Left forelimb (tissue), 1 donor: Measurements from ENCODE around the gene IRAK1.

Source experiments
- DNase-seq: peaks from one replicate; pipeline ENCODE4 v3.0.0-alpha.2; 2018; ENCODE audit warnings: low spot score

The IRAK1 gene

DNA sequence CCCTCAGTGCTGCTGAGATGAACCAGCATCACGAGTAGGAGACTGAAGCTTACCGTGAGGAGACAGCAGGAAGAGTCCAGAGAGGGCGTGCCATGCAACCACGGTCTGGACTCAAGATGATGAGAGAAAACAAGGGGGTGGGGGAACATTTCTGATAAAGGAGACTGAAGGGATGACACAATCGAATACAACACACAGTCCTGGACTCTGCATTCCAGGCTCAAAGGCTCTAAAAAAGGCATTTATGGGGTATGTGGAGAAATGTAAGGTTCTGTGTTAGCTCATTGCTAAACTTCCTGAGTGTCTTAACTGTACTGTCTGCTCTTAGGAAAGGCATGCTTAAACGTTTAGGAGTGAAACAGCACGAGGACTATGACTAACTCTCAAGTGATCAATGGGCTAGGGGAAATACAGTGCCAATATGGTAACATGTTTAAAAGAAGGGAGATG is 20.6 kb upstream of the IRAK1 start:
- DNase-seq, result no peak

DNA sequence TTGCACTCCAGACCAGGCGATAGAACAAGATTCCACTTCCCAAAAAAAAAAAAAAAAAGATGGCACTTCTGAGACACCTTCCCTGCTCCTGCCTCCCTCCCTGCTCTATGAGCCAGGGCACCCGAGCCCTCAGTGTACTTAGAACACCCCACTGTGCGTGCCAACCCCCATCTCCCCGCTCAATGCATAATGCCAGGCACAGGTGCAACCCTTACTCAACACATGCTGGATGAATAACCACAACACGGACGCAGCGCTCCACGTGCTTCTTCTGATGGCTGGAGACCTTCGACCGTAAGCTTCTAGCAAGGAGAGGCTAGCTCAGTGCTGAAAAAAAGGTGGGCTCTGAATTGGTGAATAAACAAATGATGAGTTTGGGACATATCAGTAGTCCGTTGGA is 19.9 kb upstream of the IRAK1 start:
- DNase-seq, result no peak

DNA sequence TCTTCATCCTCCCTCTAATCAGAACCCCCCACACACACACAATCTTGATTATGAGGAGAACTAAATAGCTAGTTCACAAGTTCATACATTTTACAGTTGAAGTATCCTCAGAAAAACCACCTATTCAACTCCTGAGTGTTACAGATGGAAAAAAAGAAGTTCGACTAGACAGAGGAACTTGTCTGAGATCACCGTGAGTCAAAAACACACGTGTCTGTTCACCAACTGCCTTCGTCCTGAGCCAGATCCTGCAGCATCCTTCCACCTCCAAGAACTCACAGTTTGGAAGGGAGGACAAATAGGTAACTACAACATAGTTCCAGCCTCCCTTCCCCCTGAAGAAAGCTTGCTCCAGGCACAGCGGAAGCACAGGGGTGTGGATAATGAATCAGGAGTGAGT is 19.0 kb upstream of the IRAK1 start:
- DNase-seq, result no peak

DNA sequence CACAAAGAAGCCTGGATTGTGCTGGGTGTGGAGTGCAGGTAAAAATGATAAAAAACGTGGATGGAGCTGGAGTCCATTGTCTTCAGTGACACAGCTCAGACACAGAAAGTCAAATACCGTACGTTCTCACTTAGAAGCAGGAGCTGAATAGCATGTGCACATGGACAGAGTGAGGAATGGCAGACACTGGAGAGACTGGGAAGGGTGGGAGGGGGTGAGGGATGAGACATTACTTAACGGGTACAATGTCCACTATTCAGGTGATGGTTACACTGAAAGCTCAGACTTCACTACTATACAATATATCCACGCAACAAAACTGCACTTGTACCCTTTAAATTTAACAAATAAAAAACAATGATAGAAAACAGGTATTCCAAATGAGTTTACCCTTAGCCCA is 18.1 kb upstream of the IRAK1 start:
- DNase-seq, result no peak

DNA sequence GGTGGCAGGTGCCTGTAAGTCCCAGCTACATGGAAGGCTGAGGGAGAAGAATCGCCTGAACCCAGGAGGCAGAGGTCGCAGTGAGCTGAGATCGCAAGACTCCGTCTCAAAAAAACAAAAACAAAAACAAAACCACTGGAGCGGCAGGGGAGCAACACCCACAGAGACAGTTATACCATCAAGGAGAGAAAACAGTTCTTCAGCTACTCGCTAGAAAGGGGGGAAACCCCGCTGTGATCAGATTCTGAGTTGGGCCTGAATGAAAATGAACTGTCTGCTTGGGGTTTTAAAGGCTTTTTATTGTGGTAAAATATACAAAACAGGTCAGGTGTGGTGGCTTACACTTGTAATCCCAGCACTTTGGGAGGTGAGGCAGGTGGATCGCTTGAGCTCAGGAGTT is 16.8 kb upstream of the IRAK1 start:
- no peak for DNase-seq

DNA sequence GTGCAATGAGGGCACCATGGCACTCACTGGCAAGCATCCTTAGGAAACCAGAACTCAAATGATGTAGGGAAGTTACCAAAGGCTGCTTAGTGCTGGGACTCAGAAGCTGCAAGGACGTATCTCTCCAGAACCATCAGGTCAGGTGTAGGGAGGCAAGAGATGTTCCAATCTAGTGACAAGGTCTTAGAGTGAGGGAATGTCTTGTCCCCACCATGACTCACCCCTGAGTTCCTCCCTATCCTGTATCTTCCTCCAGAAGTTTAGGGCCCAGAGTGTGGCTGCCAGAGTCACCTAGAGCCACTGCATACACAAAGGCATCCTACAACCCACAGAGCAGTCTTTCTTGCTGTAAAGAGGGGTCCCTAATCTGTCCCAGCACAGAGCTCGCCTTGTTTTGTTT is 14.1 kb upstream of the IRAK1 start:
- no peak for DNase-seq

DNA sequence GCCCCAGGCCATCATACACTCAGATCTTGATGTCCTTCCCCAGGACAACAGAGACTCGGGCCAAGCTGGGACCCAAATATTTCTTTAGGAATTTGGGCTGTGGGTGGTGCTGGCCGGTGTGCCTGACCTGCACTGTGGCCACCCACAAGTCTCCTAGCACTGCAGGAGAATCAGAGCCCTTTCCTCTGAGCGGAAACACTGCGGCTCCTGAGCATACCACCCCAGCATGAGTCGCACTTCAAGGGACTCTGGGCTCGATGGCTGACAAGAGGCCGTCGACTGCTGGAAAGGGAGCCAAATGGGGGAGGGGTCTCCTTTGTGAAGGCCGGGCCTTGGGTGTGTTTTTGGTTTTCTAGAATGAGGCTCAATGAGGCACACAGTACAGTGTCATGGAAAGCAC is 13.0 kb upstream of the IRAK1 start:
- no peak for DNase-seq

GRCh38 chrX:154032160-154032559 is 12.5 kb upstream of the IRAK1 start:
- DNase-seq, result no peak

GRCh38 chrX:154030715-154031305 is 11.1 kb upstream of the IRAK1 start:
- DNase-seq, result no peak

DNA sequence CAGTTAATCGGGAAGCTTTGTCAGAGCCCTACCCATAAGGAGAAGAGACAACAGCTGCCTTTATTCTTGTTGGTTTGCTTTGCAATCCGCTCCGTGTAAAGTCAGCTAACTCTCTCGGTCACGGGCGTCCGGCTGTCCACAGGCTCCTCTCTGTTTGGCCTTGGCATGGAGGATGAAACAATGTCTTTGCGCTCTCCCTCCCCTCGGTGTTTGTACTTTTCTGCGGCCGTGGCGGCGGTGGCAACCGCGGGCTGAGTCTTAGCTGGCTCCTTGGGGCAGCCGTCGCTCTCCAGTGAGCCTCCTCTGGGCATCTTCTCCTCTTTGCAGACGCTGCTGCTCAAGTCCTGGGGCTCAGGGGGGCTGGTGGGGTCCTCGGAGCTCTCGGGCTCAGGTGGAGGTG is 10.6 kb upstream of the IRAK1 start:
- no peak for DNase-seq

DNA sequence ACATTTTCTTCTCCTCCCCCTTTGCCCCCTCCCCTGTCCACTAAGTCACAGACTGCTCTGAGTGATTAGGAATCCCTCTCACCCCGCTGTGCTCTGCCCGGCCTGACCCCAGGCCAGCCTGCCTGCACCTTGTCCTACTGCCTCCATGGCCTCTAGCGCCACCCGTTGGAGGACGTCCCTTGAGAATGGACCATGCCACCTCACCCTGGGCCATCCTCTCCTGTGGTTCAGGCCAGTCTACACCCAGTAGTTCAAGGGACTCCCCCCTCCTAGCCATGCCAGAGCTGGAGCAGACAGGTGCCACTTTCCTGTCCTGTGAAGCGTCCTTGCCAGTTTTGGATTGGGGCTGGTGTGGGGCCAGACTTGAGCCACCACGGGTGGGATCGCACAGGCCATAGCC is 9.7 kb upstream of the IRAK1 start:
- no peak for DNase-seq

- no peak for DNase-seq
Observed at GRCh38 chrX:154028502-154029184, 8.9 kb upstream of the IRAK1 start.

DNA sequence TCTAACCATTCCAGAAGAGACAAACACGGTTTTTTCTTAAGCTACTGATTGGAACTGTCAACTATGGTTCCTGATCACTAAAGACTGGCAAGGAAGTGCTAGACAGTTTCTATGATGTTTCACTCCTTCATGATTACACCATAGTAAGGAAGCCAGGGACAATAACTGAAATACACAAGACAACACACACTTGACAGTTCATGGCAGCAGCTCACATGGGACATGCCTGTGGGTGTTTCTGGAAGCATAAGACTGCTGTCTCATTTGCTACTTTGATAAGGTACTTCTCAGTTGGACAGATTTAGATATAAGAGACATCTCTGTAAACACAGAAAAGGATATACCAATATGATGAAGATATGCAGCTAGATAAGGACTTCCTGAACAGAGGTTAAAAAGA is 8.3 kb upstream of the IRAK1 start:
- DNase-seq, result no peak

DNA sequence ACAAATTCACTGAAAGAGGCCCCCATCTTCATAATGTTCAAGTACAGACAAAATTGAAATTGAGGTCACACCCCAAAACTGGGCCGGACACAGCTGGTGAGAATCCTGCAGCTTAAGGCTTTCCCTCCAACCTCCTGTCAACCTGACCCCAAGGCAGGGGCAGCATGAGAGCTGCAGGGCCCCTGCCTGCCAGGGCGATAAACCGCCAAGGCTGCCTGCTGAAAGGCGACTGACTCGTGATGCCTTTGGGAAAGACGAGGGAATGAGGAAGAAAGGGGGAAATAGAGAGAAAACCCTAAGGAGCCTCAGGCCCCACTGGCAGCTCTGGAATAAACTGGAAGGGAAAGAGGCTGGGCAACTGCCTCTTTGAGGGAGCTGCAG is 7.3 kb upstream of the IRAK1 start:
- no peak for DNase-seq

DNA sequence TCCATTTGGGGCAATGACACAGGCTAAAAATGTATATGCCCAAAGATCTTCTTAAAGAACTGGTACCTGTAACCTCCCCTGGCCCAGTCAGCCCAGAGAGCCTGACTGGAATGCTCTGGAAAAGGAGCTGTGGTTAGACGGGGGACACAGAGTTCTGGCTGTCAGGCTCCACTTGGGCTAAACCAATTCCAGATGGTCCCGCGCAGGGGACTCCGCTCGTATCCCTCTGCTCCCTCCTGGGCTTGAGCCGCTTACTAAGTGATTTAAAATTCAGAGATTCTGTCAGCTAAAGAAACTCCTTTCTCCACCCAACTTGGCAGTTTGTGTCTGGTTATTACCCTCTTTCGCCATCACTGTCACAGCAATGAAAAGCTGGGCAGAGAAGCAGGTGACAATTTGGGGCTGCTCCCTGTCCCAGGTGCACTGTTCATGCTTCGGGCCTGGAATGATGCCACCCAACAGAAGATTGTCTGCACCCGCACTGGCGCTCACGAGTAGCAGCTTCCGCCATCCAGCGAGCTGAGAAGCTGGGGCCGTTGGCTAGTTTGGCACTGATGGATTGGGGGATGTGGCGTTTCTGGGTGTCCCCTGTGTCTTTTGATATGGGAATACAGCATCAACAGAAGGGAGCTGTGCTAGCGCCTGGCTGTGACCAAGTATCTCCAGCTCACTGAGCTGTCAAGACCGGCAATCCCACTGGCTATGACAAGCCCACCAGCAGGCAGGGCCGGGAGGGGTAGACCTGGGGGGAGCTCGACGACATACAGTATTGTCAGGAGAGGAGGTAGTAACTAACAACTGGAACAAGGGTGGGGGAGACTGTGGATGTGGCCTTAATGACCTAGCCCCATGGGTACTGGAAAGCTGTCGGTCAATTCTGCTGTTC is 6.7 kb upstream of the IRAK1 start:
- no peak for DNase-seq

- DNase-seq, result no peak
Observed at GRCh38 chrX:154025230-154025629, 5.5 kb upstream of the IRAK1 start.

GRCh38 chrX:154024271-154024670 is 4.6 kb upstream of the IRAK1 start:
- DNase-seq, result no peak

DNA sequence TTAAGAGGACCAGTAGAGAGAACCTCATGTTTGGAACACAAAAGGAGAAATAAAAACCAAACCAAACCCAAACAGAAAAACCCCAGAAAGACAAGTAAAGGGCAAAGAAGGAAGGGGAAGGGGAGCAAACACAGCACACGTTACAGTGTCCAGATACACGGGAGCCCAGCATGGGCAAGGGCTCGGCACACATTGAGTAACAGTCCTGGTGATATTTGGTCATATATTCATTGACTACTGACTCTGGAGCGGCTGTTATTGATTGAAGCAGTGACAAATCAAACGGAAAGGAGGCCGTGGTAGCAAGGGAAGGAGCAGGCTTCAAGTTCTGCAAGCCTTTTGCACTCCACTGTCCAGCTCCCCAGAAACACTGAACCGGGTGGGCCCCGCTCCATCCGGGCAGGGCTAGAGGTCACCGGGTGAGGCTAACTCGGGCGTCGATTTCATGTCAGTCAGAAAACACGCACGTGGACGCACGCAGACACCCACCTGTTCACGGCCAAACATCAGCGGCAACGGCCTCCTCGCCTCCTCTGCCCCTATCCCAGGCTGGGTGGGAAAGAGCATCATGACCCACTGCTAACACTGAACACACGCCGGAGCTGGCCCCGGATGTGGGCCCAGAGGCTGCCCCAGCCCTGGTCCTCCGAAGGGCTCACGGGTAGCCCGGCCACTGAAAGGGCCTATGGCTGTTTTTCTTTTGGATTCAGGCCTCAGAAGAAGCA is 3.7 kb upstream of the IRAK1 start:
- DNase-seq, result no peak

DNA sequence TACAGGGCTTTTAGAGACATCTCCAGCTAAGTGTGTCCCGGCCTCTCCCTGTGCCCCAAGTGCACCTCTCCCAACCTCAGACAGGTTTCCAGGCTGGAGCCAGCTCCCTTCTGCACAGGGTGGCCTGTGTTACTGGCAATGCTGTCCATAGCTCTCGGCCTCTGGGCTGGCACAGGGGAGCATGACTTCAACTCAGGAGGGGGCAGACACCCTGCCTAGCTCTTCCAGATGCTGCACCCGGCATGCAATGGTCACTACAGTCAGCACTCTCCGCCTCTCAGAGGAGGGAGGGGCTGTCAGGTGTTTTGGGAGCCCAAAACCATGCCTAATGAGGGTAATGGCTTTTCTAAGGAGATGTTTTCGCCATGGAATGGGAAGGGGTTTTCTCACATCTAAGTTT is 2.4 kb upstream of the IRAK1 start:
- no peak for DNase-seq

GRCh38 chrX:154021131-154021611 is 1.5 kb upstream of the IRAK1 start:
- DNase-seq, result no peak

- DNase-seq, result no peak
Observed at GRCh38 chrX:154020536-154021115, 924 bp upstream of the IRAK1 start.

DNA sequence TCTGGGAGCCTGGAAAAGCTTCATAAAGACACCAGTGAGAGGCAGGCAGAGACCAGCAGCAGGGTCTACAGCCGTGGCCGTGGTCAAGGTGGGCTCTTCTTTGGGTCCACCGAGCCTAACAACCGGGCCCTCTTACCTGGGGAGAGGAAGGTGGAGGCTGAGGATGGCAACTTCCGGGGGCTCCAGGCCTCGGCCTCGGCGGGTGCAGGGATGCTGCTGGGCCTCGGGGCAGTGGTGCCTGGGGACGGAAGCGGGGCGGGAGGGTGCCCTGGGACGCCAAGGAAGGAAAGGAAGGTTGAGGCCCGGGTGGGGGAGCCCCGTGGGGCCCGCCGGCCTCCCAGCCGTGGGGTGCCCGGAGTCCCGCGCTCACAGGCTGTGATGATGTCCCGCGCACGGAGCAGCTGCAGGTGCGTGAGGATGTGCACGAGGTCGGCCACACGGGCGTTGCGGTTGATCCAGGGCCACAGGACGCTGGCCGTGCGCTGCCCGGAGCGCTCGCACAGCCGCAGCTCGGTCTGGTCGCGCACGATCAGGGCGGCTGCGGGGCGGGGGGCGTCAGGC is 561 bp downstream of the IRAK1 start:
- DNase-seq, result no peak
